HUDEP-2 (cell line): Measurements from ENCODE around the gene RNF40.
A peak's percentile ranks its signal among the peaks of the same experiment; 100 is the strongest.

ENCODE experiments used
- DNase-seq, 76 experiments: peaks; one replicate each; lab custom pipeline; 2025; ENCODE audit not compliant: unreplicated experiment in 76 of 76; lab: John Stamatoyannopoulos, UW

RNF40 gene

DNA sequence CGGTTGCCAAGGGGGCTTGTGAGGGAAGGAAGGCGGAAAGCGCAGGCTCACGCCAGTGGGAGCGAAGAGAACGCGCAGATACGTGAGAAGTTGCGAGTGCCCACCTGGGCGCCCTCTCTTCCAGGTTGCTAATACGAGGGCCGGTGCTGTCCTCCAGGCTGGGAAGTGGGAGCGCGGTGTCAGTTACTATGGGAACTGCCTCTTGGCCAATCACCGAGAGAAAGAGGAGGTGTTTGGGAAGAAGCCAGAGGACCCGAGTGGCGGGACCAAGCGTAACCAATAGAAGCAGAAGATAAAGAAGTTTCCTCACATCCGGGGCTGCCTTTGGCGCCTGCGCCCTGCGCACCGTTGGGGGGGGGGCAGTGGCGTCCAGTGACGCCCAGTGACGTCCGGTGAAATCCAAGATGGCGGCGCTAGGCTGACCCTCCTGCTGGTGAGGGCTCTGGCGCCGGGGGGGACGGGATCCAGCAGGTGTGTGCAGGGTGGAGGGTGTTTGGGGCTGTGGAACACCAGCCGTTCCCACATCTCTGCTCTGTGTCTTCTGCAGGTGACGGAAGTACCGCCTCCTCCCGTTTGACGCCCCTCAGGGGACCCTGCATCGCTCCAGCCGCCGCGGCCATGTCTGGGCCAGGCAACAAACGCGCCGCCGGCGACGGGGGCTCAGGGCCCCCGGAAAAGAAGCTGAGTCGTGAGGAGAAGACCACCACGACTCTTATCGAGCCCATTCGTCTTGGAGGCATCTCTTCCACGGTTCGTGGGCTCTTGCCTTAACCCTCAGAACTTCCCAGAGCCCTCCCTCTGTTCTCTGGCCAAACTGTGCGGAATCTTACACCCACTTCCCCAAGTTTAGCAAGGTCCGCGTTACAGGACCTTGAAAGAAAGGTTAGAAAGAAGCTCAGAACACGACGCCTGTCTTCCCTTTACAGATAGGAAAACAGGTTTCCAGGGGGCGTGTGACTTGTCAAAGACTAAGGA, at the start of gene RNF40, which contains the start of gene CFAP119:
Gene RNF40, plus strand, starts transcription at position 395 of the 975 bp plus-strand sequence. Its CDS starts 224 bp downstream, at position 619.
Gene CFAP119, minus strand, starts transcription at position 135 of the 975 bp plus-strand sequence. CDS start 314 bp downstream, outside the sequence.
- DNase-seq, result peak in 75 of 76 experiments; percentile 68 to 98 (median 94)

DNA sequence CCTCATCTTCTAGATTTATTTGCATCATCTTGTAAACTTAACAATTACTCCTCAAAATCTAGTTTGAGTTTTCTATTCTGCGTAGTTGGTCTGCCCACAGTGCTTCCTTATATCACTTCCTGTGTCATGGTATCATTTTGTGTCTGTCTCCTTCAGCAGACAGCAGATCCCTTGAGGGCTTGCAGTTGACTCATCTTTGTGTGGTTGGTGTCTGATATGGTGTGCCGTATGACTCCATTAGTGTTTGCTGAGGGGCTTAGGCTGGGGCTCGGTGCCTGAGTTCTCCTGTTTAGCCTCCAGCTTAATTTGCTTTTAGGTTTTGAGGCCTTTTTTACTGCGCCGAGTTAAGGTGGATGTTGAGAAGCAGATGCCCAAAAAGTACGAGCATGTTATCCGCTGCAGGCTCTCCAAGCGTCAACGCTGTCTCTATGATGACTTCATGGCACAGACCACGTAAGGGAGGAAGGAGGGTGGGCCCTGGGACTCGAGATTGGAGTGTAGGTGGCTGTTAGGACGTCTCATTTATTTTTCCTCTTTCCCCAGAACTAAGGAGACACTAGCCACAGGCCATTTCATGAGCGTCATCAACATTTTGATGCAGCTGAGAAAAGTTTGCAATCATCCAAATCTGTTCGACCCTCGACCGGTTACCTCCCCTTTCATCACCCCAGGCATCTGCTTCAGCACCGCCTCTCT, 46.2 kb upstream of the RNF40 start:
- no peak for DNase-seq

DNA sequence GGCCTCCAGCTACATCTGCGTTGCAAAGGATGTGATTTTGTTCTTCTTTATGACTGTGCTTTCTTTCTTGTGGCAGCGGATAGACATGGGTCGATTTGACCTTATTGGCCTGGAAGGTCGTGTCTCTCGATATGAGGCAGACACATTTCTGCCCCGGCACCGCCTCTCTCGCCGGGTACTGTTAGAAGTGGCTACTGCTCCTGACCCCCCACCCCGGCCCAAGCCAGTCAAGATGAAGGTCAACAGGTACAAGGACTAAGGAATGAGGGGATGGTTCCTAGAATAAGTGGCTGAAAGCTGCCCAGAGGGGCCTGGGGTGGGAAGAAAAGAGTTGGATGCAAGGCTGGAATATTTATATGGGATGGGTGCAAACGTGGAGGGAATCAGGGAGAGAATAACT, 42.0 kb upstream of the RNF40 start:
- DNase-seq, result no peak

DNA sequence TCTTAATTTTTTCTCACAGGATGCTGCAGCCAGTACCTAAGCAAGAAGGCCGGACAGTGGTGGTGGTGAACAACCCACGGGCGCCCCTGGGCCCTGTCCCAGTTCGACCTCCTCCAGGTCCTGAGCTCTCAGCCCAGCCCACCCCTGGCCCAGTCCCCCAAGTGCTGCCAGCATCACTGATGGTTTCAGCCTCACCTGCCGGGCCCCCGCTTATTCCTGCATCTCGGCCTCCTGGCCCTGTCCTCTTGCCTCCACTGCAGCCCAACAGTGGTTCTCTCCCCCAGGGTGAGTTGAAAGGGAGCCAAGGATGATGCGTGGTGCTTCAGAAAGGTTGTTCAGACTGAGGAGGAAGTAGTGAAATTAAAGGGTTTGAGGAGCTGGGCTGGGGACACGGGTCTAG, 41.4 kb upstream of the RNF40 start:
- DNase-seq, result no peak

- no peak for DNase-seq
Measured at GRCh38 chr16:30721167-30721566, 41.0 kb upstream of the RNF40 start.

DNA sequence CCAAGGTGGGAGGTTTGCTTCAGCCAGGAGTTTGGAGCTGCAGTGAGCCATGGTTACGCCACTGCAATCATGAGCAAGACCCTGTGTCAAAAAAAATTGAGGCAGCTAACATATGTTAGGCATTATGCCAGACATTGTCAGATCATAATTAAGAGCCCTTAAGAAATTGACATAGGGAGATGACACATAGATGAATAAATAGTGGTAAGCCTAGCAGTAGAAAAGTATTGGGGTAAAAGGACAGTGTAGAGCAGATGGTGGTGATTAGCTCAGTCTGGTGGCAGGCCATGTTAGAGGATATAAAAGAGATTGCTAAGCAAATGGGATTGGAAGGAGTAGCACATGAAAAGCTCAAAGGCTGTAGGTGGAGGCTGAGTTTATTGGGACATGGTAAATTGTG, 40.5 kb upstream of the RNF40 start:
- no peak for DNase-seq

- DNase-seq, result peak in 1 of 76 experiments; percentile 4
Measured at GRCh38 chr16:30722443-30722842, 39.7 kb upstream of the RNF40 start.

GRCh38 chr16:30722916-30723315, 39.2 kb upstream of the RNF40 start:
- DNase-seq, result no peak

DNA sequence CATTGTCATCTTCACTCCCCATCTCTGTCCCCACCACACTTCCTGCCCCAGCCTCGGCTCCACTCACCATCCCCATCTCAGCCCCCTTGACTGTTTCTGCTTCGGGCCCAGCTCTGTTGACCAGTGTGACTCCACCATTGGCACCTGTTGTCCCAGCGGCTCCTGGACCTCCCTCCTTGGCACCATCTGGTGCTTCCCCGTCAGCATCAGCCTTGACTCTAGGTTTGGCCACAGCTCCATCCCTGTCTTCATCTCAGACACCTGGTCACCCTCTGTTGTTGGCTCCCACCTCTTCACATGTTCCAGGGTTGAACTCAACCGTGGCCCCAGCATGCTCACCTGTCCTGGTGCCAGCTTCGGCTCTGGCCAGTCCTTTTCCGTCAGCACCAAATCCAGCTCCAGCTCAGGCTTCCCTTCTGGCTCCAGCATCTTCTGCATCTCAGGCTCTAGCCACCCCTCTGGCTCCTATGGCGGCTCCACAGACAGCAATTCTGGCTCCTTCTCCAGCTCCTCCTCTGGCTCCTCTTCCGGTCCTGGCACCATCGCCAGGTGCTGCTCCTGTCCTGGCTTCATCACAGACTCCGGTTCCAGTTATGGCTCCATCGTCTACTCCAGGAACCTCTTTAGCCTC, 38.3 kb upstream of the RNF40 start:
- DNase-seq, result no peak

DNA sequence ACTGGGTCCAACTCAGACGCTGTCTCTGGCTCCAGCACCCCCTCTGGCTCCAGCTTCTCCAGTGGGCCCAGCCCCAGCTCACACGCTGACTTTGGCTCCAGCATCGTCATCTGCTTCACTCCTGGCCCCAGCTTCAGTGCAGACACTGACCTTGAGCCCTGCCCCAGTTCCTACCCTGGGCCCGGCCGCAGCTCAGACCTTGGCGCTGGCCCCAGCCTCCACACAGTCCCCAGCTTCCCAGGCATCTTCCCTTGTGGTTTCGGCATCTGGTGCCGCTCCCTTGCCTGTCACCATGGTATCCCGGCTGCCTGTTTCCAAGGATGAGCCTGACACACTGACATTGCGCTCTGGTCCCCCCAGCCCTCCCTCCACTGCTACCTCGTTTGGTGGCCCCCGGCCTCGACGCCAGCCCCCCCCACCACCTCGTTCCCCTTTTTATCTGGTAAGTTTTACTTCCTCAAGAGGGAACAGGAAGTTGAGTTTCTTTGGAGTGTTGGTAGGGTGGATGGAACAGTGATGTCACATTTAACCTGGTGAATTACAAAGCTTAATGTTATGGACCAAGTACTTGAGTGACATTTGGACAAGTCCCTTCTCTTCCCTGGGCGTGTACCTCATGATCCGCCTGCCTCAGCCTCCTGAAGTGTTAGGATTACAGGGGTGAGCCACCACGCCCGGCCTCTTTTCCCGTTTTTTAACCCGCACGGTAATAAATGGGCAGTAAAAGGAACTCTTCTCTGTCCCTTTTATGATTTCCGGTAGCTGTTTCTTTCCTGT, 37.3 kb upstream of the RNF40 start:
- no peak for DNase-seq

DNA sequence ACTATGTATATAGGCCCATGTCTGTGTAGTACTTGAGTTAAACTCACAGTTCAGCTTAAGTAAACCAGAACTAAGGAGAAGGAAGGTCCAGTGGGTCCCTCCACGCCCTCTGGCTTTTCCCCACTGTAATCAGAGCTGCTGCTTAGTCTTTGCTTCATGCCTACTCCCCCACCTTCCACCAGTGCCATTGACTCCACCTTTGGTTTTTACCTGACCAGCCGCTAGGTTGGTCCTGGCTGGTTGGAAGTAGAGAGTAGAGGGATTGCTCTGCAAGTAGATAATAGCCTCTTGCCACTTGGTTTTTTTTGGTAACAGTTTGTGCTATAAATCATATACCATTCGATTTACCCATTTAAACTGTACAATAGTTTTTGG, 36.7 kb upstream of the RNF40 start:
- DNase-seq, result no peak

- DNase-seq, result no peak
Measured at GRCh38 chr16:30728321-30728720, 33.8 kb upstream of the RNF40 start.

- no peak for DNase-seq
Measured at GRCh38 chr16:30728899-30729672, 33.0 kb upstream of the RNF40 start.

GRCh38 chr16:30731411-30731810, 30.7 kb upstream of the RNF40 start:
- no peak for DNase-seq

- no peak for DNase-seq
Measured at GRCh38 chr16:30736995-30737793, 24.9 kb upstream of the RNF40 start.

GRCh38 chr16:30737794-30738648, 24.1 kb upstream of the RNF40 start:
- DNase-seq, result no peak

- no peak for DNase-seq
Measured at GRCh38 chr16:30738984-30739951, 22.9 kb upstream of the RNF40 start.
